ENCODE results near the gene KIF27.

GRCh38 chr9:83935276-83935935, 14.2 kb upstream of the KIF27 start:
- TF ChIP-seq POLR2A (IDR thresholded peaks at IDR 0.05; ENCODE audit: low read depth) = no peak
- TF ChIP-seq POLR2AphosphoS5 (IDR thresholded peaks at IDR 0.05) = no peak

Data from esophagus muscularis mucosa (tissue), 2 donors.